ENCODE data around the gene UGT1A7.

The UGT1A7 gene

GRCh38 chr2:233760043-233760442 lies 78.3 kb downstream of the UGT1A7 start, which contains the start of gene UGT1A1:
UGT1A1 (plus strand) TSS chr2:233760270; CDS start chr2:233760288, 18 bp downstream.
- no peak for DNase-seq (ENCODE audit: low read depth in 1 of 2, low spot score in 1 of 2)

DNA sequence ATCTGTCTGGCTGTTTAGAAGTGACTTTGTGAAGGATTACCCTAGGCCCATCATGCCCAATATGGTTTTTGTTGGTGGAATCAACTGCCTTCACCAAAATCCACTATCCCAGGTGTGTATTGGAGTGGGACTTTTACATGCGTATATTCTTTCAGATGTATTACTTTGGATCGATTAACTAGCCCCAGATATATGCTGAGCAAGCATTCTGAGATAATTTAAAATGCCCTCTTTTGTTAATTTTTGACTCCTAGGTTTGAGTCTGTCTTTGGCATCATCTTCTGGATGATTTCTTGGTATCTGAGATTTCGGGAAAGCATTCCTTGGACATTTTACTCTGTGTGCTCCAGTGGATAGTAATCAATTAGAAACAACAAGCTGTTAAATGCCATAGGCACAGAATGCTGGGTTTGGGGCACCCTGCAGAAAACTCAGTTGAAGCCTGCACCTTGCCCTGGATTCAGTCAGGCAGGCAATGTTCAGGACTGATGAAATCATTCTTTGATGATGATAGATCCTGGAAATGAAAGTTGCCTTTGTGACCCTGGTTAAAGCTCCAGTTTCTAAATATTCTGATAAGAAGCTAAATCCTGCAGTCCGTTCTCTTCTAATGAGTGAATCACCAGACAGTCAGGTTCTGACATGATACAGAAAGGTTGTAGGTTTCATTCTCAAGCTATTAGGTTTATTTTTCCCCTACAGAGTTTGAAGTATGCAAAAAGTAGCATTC lies 79.5 kb downstream of the UGT1A7 start:
- DNase-seq (ENCODE audit: low read depth in 1 of 2, low spot score in 1 of 2) = no peak

- DNase-seq (ENCODE audit: low read depth in 1 of 2, low spot score in 1 of 2) = no peak
These were observed 82.6 kb downstream of the UGT1A7 start for GRCh38 chr2:233764264-233764663.

- no peak for DNase-seq (ENCODE audit: low read depth in 1 of 2, low spot score in 1 of 2)
These were observed 83.1 kb downstream of the UGT1A7 start for GRCh38 chr2:233764761-233765160.

- DNase-seq (ENCODE audit: low read depth in 1 of 2, low spot score in 1 of 2) = no peak
These were observed 84.7 kb downstream of the UGT1A7 start for GRCh38 chr2:233766416-233766815.

DNA sequence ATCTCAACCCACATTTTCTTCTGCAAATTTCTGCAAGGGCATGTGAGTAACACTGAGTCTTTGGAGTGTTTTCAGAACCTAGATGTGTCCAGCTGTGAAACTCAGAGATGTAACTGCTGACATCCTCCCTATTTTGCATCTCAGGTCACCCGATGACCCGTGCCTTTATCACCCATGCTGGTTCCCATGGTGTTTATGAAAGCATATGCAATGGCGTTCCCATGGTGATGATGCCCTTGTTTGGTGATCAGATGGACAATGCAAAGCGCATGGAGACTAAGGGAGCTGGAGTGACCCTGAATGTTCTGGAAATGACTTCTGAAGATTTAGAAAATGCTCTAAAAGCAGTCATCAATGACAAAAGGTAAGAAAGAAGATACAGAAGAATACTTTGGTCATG lies 86.4 kb downstream of the UGT1A7 start:
- DNase-seq (ENCODE audit: low read depth in 1 of 2, low spot score in 1 of 2) = no peak

- no peak for DNase-seq (ENCODE audit: low read depth in 1 of 2, low spot score in 1 of 2)
These were observed 87.6 kb downstream of the UGT1A7 start for GRCh38 chr2:233769260-233769659.

DNA sequence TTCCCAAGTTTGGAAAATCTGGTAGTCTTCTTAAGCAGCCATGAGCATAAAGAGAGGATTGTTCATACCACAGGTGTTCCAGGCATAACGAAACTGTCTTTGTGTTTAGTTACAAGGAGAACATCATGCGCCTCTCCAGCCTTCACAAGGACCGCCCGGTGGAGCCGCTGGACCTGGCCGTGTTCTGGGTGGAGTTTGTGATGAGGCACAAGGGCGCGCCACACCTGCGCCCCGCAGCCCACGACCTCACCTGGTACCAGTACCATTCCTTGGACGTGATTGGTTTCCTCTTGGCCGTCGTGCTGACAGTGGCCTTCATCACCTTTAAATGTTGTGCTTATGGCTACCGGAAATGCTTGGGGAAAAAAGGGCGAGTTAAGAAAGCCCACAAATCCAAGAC lies 90.5 kb downstream of the UGT1A7 start:
- no peak for DNase-seq (ENCODE audit: low read depth in 1 of 2, low spot score in 1 of 2)

- DNase-seq (ENCODE audit: low read depth in 1 of 2, low spot score in 1 of 2) = no peak
These were observed 90.9 kb downstream of the UGT1A7 start for GRCh38 chr2:233772583-233772982.

- no peak for DNase-seq (ENCODE audit: low read depth in 1 of 2, low spot score in 1 of 2)
These were observed 92.2 kb downstream of the UGT1A7 start for GRCh38 chr2:233773854-233774253.

GRCh38 chr2:233775414-233775813 lies 93.7 kb downstream of the UGT1A7 start:
- DNase-seq (ENCODE audit: low read depth in 1 of 2, low spot score in 1 of 2) = no peak

- DNase-seq (ENCODE audit: low read depth in 1 of 2, low spot score in 1 of 2) = no peak
These were observed 96.3 kb downstream of the UGT1A7 start, which contains the start of gene MROH2A for GRCh38 chr2:233778030-233778429. MROH2A (plus strand) TSS chr2:233778330; CDS start chr2:233779359, 1,029 bp downstream.

GRCh38 chr2:233779722-233780121 lies 98.0 kb downstream of the UGT1A7 start:
- no peak for DNase-seq (ENCODE audit: low read depth in 1 of 2, low spot score in 1 of 2)

- no peak for DNase-seq (ENCODE audit: low read depth in 1 of 2, low spot score in 1 of 2)
These were observed 99.1 kb downstream of the UGT1A7 start for GRCh38 chr2:233780771-233781170.

DNA sequence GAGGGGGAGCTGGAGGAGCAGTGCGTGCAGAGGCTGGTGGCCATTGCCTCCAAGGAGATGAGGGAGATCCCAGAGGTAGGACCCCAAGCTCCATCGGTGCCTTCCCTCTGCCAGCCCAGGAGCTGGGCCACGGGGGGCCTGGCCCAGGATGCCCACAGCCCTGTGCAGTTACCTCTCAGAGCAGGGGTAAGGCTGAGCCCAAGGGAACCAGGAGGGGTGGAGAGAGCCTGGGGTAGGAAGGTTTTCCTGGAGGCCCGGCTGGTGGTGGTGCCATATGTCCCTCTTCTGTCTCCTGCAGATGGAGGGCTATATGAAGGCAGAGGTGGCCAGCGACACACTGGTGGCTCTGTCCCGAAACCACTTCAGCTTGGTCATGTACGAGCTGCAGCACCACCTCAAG lies 107.9 kb downstream of the UGT1A7 start:
- no peak for DNase-seq (ENCODE audit: low read depth in 1 of 2, low spot score in 1 of 2)

GRCh38 chr2:233791151-233791882 lies 109.6 kb downstream of the UGT1A7 start:
- DNase-seq (ENCODE audit: low read depth in 1 of 2, low spot score in 1 of 2) = no peak

- no peak for DNase-seq (ENCODE audit: low read depth in 1 of 2, low spot score in 1 of 2)
These were observed 110.2 kb downstream of the UGT1A7 start for GRCh38 chr2:233791883-233792329.

DNA sequence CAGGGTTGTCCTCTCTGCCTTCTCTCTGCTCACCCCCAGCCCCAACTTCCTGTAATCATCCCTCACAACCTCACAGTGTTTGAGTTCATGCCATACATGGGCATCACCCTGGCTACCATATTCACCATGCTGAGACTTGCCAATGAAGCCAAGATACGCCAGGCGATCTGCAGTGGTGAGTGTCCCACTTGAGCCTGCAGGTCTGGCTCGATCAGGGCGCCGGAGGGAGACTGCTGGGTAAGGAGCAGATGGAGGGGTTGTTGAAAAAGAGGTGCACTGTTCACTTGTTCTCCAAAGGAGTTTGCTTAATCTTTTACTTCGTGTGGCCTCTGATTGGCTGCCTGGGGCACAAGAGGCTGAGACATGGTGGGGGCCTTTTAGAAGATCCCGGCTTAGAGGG lies 111.0 kb downstream of the UGT1A7 start:
- no peak for DNase-seq (ENCODE audit: low read depth in 1 of 2, low spot score in 1 of 2)

- no peak for DNase-seq (ENCODE audit: low read depth in 1 of 2, low spot score in 1 of 2)
These were observed 111.9 kb downstream of the UGT1A7 start for GRCh38 chr2:233793465-233794127.

DNA sequence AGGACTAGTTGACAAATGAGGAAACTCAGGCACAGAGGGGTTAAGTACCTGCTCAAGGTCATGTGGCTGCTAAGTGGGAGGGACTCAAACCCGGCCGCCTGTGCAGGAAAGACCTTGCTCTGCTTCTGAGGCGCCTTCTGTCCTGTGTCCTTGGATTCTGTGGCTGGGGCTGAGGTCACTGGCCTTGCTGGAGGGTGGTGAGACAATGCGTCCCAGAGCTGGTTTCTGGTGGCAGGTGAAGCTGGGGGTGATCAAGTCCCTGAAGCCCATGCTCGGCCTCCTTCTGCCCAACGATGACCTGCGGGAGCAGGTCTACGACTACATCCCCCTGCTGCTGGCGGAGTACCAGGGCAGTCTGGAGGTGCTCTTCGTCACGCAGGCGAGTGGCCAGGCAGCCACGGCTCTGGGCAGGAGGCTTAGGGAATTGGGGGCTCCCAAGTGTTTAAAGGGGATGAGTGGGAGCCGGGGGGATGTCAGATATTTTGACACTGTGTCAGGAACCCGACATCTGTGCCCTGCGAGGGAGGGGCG lies 112.5 kb downstream of the UGT1A7 start:
- DNase-seq (ENCODE audit: low read depth in 1 of 2, low spot score in 1 of 2) = no peak

DNA sequence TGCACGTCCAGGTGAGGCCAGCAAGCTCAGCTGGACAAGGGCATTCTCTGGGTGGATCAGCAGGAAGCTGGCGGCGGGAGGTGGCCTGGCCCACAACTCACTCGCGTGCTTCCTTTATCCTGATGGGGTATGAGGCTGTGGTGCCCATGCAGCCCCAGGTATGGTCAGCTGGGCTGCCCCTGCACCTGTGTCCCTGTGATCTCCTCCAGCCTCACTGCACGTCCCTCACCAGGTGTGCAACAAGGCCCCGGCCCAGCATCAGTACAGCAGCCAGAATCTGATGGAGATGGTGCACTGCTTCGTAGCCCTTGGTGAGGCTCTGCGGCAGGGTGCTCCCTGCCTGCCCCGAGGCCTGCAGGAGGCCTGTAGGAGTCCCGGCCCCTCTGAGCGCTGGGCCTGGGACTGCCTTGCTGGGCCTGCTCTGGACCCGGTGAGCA lies 114.1 kb downstream of the UGT1A7 start:
- DNase-seq (ENCODE audit: low read depth in 1 of 2, low spot score in 1 of 2) = no peak

DNA sequence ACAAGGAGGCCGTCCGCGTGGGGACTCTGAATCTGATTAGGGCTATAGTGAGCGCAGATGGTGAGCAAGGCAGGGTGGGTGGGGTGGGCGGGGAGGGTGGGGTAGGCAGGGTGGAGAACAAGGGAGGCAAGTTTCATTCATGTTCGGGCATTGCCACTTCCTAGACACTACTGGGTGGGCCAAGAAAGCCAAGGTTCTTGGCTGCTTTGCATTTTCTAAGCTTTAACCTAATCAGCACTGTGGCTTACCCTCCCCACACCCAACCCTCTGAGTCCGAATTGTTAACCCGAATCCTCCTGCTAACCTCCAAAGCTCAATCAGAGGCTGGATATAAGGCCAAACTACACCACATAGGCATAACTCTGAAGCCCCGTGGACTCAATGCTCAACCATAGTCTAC lies 114.6 kb downstream of the UGT1A7 start:
- no peak for DNase-seq (ENCODE audit: low read depth in 1 of 2, low spot score in 1 of 2)
